HepG2 (cell line): Measurements from ENCODE around the gene SEC14L5. TPM values are rescaled to one million over a fixed set of nuclear protein-coding genes. Genes with fewer than 3 reads are reported as not detected.

Experiments used
- ATF4 ChIP-seq, 2 experiments: fragments of 450-650 bp in 1 of 2; sonication (generic) in 1 of 2; formaldehyde crosslinking; IDR thresholded peaks; 2 replicates each; pipeline versions ENCODE4 v1.5.0 to v1.8.0; 2020 to 2022; ENCODE audit warnings: mild to moderate bottlenecking in 1 of 2, missing genetic modification reagents in 1 of 2
- CSRNP2 ChIP-seq: sonication (generic); formaldehyde crosslinking; conservative IDR thresholded peaks from 2 replicates; pipeline ENCODE4 v1.8.0; 2022; ENCODE audit warnings: low read depth, missing genetic modification reagents
- FOXK1 ChIP-seq: sonication (generic); formaldehyde crosslinking; IDR thresholded peaks from 2 replicates; pipeline ENCODE4 v1.4.0; 2020; ENCODE audit warnings: low read depth, missing genetic modification reagents, borderline replicate concordance
- KDM6A ChIP-seq: IDR thresholded peaks from 2 replicates; pipeline ENCODE4 v1.6.1; 2016; ENCODE audit warnings: low read depth
- MEF2D ChIP-seq: sonication (generic); formaldehyde crosslinking; IDR thresholded peaks from 2 replicates; pipeline ENCODE4 v1.5.1; 2020; ENCODE audit warnings: mild to moderate bottlenecking, missing genetic modification reagents
- NFRKB ChIP-seq: fragments of 450-650 bp; IDR thresholded peaks from 2 replicates; pipeline ENCODE4 v1.6.1; 2017
- RORA ChIP-seq: sonication (generic); formaldehyde crosslinking; IDR thresholded peaks from 2 replicates; pipeline ENCODE4 v1.5.0; 2020; ENCODE audit warnings: mild to moderate bottlenecking, missing genetic modification reagents, moderate library complexity
- SAP130 ChIP-seq: IDR thresholded peaks from 2 replicates; pipeline ENCODE4 v1.6.1; 2016; ENCODE audit warnings: low read depth
- SCMH1 ChIP-seq: sonication (generic); formaldehyde crosslinking; IDR thresholded peaks from 2 replicates; pipeline ENCODE4 v1.9.0; 2021; ENCODE audit warnings: missing genetic modification reagents, mild to moderate bottlenecking, borderline replicate concordance
- SMAD9 ChIP-seq: sonication (generic); formaldehyde crosslinking; IDR thresholded peaks from 2 replicates; pipeline ENCODE4 v1.5.1; 2020; ENCODE audit warnings: mild to moderate bottlenecking, missing genetic modification reagents
- ZFP1 ChIP-seq: IDR thresholded peaks from 2 replicates; pipeline ENCODE4 v1.6.1; 2016
- ZFP36L2 ChIP-seq: sonication (generic); formaldehyde crosslinking; IDR thresholded peaks from 2 replicates; pipeline ENCODE4 v1.4.0; 2020; ENCODE audit warnings: missing genetic modification reagents
- ZNF263 ChIP-seq: sonication (generic); formaldehyde crosslinking; IDR thresholded peaks from 2 replicates; pipeline ENCODE4 v1.4.0; 2020; ENCODE audit warnings: missing genetic modification reagents
- ZNF280D ChIP-seq: sonication (generic); formaldehyde crosslinking; IDR thresholded peaks from 2 replicates; pipeline ENCODE4 v1.5.1; 2020; ENCODE audit warnings: mild to moderate bottlenecking, missing genetic modification reagents
- ZNF512B ChIP-seq: sonication (generic); formaldehyde crosslinking; IDR thresholded peaks from 2 replicates; pipeline ENCODE4 v1.5.1; 2020; ENCODE audit warnings: missing genetic modification reagents, mild to moderate bottlenecking, borderline replicate concordance
- ZNF552 ChIP-seq: sonication (generic); formaldehyde crosslinking; IDR thresholded peaks from 2 replicates; pipeline ENCODE4 v1.9.0; 2022; ENCODE audit warnings: missing genetic modification reagents, mild to moderate bottlenecking, borderline replicate concordance
- ZNF724P ChIP-seq: sonication (generic); formaldehyde crosslinking; IDR thresholded peaks from 2 replicates; pipeline ENCODE4 v1.8.0; 2022; ENCODE audit warnings: missing genetic modification reagents, borderline replicate concordance
- ZSCAN31 ChIP-seq: sonication (generic); formaldehyde crosslinking; IDR thresholded peaks from 2 replicates; pipeline ENCODE4 v1.5.0; 2020; ENCODE audit warnings: low read depth, mild to moderate bottlenecking, missing genetic modification reagents
- polyA plus RNA-seq, 8 experiments: library from polyadenylated mRNA; depleted of rRNA in 3 of 8; stranded (reverse) in 7 of 8; unstranded in 1 of 8; fragments of >200 nt; fragmentation: Illumina TruSeq in 4 of 8; extraction: Trizol in 4 of 8; gene quantifications; 2 replicates each; pipeline versions ENCODE4 v1.2.1 to v1.2.3, GENCODE V29; 2011 to 2016; ENCODE audit warnings: low read depth in 4 of 8, missing spikeins in 1 of 8, mixed read lengths in 1 of 8; ENCODE audit not compliant: insufficient read depth in 1 of 8
- total RNA-seq, 5 experiments: library from RNA; depleted of rRNA; stranded (reverse); fragments of >200 nt; fragmentation: Illumina TruSeq; extraction: Trizol; gene quantifications; 2 replicates each; pipeline ENCODE4 v1.2.3, GENCODE V29; 2016; ENCODE audit warnings: low read depth in 1 of 5

SEC14L5 gene
- total and polyA plus RNA-seq, 2 of the 13 experiments (the other 11 are each of a cell fraction or from before 2014, with no cell fraction given) = 0.40 to 0.42 TPM

DNA sequence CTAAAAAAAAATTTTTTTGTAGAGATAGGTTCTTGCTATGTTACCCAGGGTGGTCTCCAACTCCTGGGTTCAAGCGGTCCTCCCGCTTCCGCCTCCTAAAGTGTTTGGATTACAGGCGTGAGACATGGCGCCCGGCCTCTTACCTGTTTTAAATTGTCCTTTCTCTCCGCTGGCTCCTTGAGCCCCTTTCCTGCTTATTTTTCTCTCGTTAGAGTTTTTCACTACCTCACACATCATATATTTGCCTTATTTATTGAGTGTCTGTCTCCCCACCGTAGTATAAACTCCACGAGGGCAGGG lies 760 bp upstream of the SEC14L5 start (continued):
- no peak for TF ChIP-seq ZNF280D (CRISPR knock-in tag)
- TF ChIP-seq ZFP36L2 = no peak
- TF ChIP-seq SAP130 (CRISPR knock-in tag) = no peak
- TF ChIP-seq ZNF724P (CRISPR knock-in tag) = 0 out of 2 replicates have a peak, but pooled peaks have one; percentile 47
- TF ChIP-seq RORA (CRISPR knock-in tag) = no peak
- no peak for TF ChIP-seq NFRKB
- TF ChIP-seq KDM6A (CRISPR knock-in tag) = no peak
- 0 out of 2 replicates have a peak, but pooled peaks have one; percentile 54 for TF ChIP-seq MEF2D (CRISPR knock-in tag)
- 0 out of 2 replicates have a peak, but pooled peaks have one; percentile 18 for TF ChIP-seq ZNF552 (CRISPR knock-in tag)
- no peak for TF ChIP-seq ZFP1 (CRISPR knock-in tag)
- no peak for TF ChIP-seq SMAD9 (CRISPR knock-in tag)
- TF ChIP-seq CSRNP2 (CRISPR knock-in tag) = no peak
- TF ChIP-seq FOXK1 = no peak
- TF ChIP-seq SCMH1 (CRISPR knock-in tag) = no peak
- TF ChIP-seq ZNF512B (CRISPR knock-in tag) = peak; percentile 58; the same call in 1 of the 2 replicates
- no peak; a peak in 1 of 4 replicates for TF ChIP-seq ATF4 (CRISPR knock-in tag; IDR thresholded peaks at IDR 0.05)
- no peak for TF ChIP-seq ZSCAN31
- TF ChIP-seq ZNF263 (CRISPR knock-in tag) = no peak
